ENCODE results near the gene CDADC1.
A peak's percentile ranks its signal among the peaks of the same experiment; 100 is the strongest.

CDADC1 gene

GRCh38 chr13:49245101-49245500 is 2.6 kb upstream of the CDADC1 start:
- H3K27me3 ChIP-seq (ENCODE audit: control insufficient read depth, insufficient read depth, low read length) = no peaks in the 10 kb centered on the region
- H3K9me3 ChIP-seq (ENCODE audit: control insufficient read depth, low read length) = no peaks in the 10 kb centered on the region
- H2AFZ ChIP-seq = no peak overlapping the region
- H3K4me1 ChIP-seq = no peaks in the 10 kb centered on the region
- no peaks in the 10 kb centered on the region for H3K79me2 ChIP-seq
- H3K36me3 ChIP-seq (ENCODE audit: control insufficient read depth, insufficient read depth, low read length) = no peaks in the 10 kb centered on the region
- H3K4me2 ChIP-seq (ENCODE audit: low read length) = no peak overlapping the region
- H3K4me3 ChIP-seq (ENCODE audit: low read depth, low read length) = no peak overlapping the region
- H3K9ac ChIP-seq = no peak overlapping the region
- no peak overlapping the region for H3K27ac ChIP-seq
- no peak for TF ChIP-seq CTCF (IDR thresholded peaks at IDR 0.05)

GRCh38 chr13:49246850-49247642 is 679 bp upstream of the CDADC1 start:
- peak overlapping the region; percentile 93 for H2AFZ ChIP-seq
- no peaks in the 10 kb centered on the region for H3K79me2 ChIP-seq
- H3K4me1 ChIP-seq = no peaks in the 10 kb centered on the region
- H3K4me3 ChIP-seq (ENCODE audit: low read depth, low read length) = peak overlapping the region; percentile 94
- H3K9ac ChIP-seq = no peak overlapping the region
- peak overlapping the region; percentile 82 for H3K27ac ChIP-seq
- no peaks in the 10 kb centered on the region for H3K36me3 ChIP-seq (ENCODE audit: control insufficient read depth, insufficient read depth, low read length)
- H3K4me2 ChIP-seq (ENCODE audit: low read length) = peak overlapping the region; percentile 99
- no peaks in the 10 kb centered on the region for H3K27me3 ChIP-seq (ENCODE audit: control insufficient read depth, insufficient read depth, low read length)
- no peak for TF ChIP-seq CTCF (IDR thresholded peaks at IDR 0.05)
- no peaks in the 10 kb centered on the region for H3K9me3 ChIP-seq (ENCODE audit: control insufficient read depth, low read length)

GRCh38 chr13:49248622-49249002 is 887 bp downstream of the CDADC1 start:
- no peak for TF ChIP-seq CTCF (IDR thresholded peaks at IDR 0.05)
- H3K27ac ChIP-seq = peak overlapping the region; percentile 82

GRCh38 chr13:49251326-49251725 is 3.6 kb downstream of the CDADC1 start:
- H3K27ac ChIP-seq = no peak overlapping the region
- H3K36me3 ChIP-seq (ENCODE audit: control insufficient read depth, insufficient read depth, low read length) = no peaks in the 10 kb centered on the region
- H3K4me2 ChIP-seq (ENCODE audit: low read length) = no peak overlapping the region
- no peaks in the 10 kb centered on the region for H3K9me3 ChIP-seq (ENCODE audit: control insufficient read depth, low read length)
- no peaks in the 10 kb centered on the region for H3K79me2 ChIP-seq
- no peaks in the 10 kb centered on the region for H3K27me3 ChIP-seq (ENCODE audit: control insufficient read depth, insufficient read depth, low read length)
- H3K9ac ChIP-seq = no peak overlapping the region
- H2AFZ ChIP-seq = no peak overlapping the region
- no peaks in the 10 kb centered on the region for H3K4me1 ChIP-seq
- TF ChIP-seq CTCF (IDR thresholded peaks at IDR 0.05) = no peak
- H3K4me3 ChIP-seq (ENCODE audit: low read depth, low read length) = no peak overlapping the region

More at GRCh38 chr13:49248622-49249002, 887 bp downstream of the CDADC1 start:
- no peaks in the 10 kb centered on the region for H3K27me3 ChIP-seq (ENCODE audit: control insufficient read depth, insufficient read depth, low read length)
- H3K4me2 ChIP-seq (ENCODE audit: low read length) = peak overlapping the region; percentile 99
- H3K79me2 ChIP-seq = no peaks in the 10 kb centered on the region
- no peaks in the 10 kb centered on the region for H3K4me1 ChIP-seq
- H3K9me3 ChIP-seq (ENCODE audit: control insufficient read depth, low read length) = no peaks in the 10 kb centered on the region
- peak overlapping the region; percentile 94 for H3K4me3 ChIP-seq (ENCODE audit: low read depth, low read length)
- H3K9ac ChIP-seq = no peak overlapping the region
- no peaks in the 10 kb centered on the region for H3K36me3 ChIP-seq (ENCODE audit: control insufficient read depth, insufficient read depth, low read length)
- peak overlapping the region; percentile 93 for H2AFZ ChIP-seq

- Histone ChIP-seq H3K4me2 (ENCODE audit: low read length) (no peak overlapping the region), H3K9me3 (ENCODE audit: control insufficient read depth, low read length) (no peaks in the 10 kb centered on the region), H3K9ac (no peak overlapping the region), H3K36me3 (ENCODE audit: control insufficient read depth, insufficient read depth, low read length) (no peaks in the 10 kb centered on the region), H3K4me1 (no peaks in the 10 kb centered on the region), H3K27ac (no peak overlapping the region), H2AFZ (no peak overlapping the region), H3K27me3 (ENCODE audit: control insufficient read depth, insufficient read depth, low read length) (no peaks in the 10 kb centered on the region), H3K79me2 (no peaks in the 10 kb centered on the region), H3K4me3 (ENCODE audit: low read depth, low read length) (no peak overlapping the region)
- TF ChIP-seq CTCF (IDR thresholded peaks at IDR 0.05) = no peak
Observed at GRCh38 chr13:49253310-49253709, 5.6 kb downstream of the CDADC1 start.

All from parathyroid adenoma (tissue), 2 donors.